PC-9 (cell line): ENCODE measurements around the gene ZNF787. TPM values are rescaled to one million over a fixed set of nuclear protein-coding genes. Genes with fewer than 3 reads are reported as not detected.

Experiments used
- BruUV-seq: library from RNA; stranded (reverse); fragments of 400-500 nt; replicated peaks from 2 replicates; lab custom pipeline; 2021; lab: Mats Ljungman, UMichigan
- CTCF ChIA-PET: fragments of 300-600 bp; sonication (Branson Sonifier 250); formaldehyde crosslinking; loops from one replicate; lab custom pipeline; 2022; ENCODE audit warnings: antibody characterized with exemption; lab: Charles Lee
- POLR2A ChIA-PET: fragments of 300-600 bp; sonication (Branson Sonifier 250); formaldehyde crosslinking; loops from one replicate; lab custom pipeline; 2022; ENCODE audit warnings: antibody characterized with exemption; ENCODE audit not compliant: unreplicated experiment; lab: Charles Lee
- DNase-seq, 2 experiments: peaks; one replicate each; pipeline versions ENCODE4 v3.0.0 to v3.0.0-alpha.2; 2015 to 2022; ENCODE audit warnings: mixed read lengths in 1 of 2
- H2AFZ ChIP-seq: fragments of 200-600 bp; sonication (generic); 2 replicates; pipeline ENCODE4 v1.8.1; 2017; ENCODE audit warnings: antibody characterized with exemption
- H3F3A ChIP-seq: fragments of 200-600 bp; sonication (generic); 2 replicates; pipeline ENCODE4 v1.8.1; 2017; ENCODE audit warnings: antibody characterized with exemption, mild to moderate bottlenecking, low read depth; ENCODE audit not compliant: insufficient read depth
- H3K27ac ChIP-seq: fragments of 200-600 bp; sonication (generic); 2 replicates; pipeline ENCODE4 v1.6.1; 2016; ENCODE audit warnings: mixed run types
- H3K27me3 ChIP-seq: fragments of 200-600 bp; sonication (generic); 2 replicates; pipeline ENCODE4 v1.6.1; 2016; ENCODE audit warnings: low read depth, mixed run types; ENCODE audit not compliant: insufficient read depth
- H3K36me3 ChIP-seq: fragments of 200-600 bp; sonication (generic); 2 replicates; pipeline ENCODE4 v1.6.1; 2016; ENCODE audit warnings: low read depth, mixed run types
- H3K4me1 ChIP-seq: fragments of 200-600 bp; sonication (generic); replicated peaks from 2 replicates; pipeline ENCODE4 v1.6.1; 2016; ENCODE audit warnings: mixed run types; ENCODE audit not compliant: insufficient read depth
- H3K4me2 ChIP-seq: fragments of 200-600 bp; sonication (generic); 2 replicates; pipeline ENCODE4 v1.6.1; 2017; ENCODE audit warnings: mixed run types
- H3K4me3 ChIP-seq: fragments of 200-600 bp; sonication (generic); 2 replicates; pipeline ENCODE4 v1.6.1; 2016; ENCODE audit warnings: mixed run types
- H3K79me2 ChIP-seq: fragments of 200-600 bp; sonication (generic); 2 replicates; pipeline ENCODE4 v1.6.1; 2017; ENCODE audit warnings: low read depth, mixed run types
- H3K9me2 ChIP-seq: fragments of 200-600 bp; sonication (generic); 2 replicates; pipeline ENCODE4 v1.8.1; 2017; ENCODE audit warnings: mild to moderate bottlenecking; ENCODE audit not compliant: insufficient read depth
- H3K9me3 ChIP-seq: fragments of 200-600 bp; sonication (generic); 2 replicates; pipeline ENCODE4 v1.8.1; 2016; ENCODE audit warnings: low read depth; ENCODE audit not compliant: insufficient read depth
- H4K20me1 ChIP-seq: fragments of 200-600 bp; sonication (generic); 2 replicates; pipeline ENCODE4 v1.8.1; 2017; ENCODE audit not compliant: insufficient read depth
- EZH2 ChIP-seq: fragments of 200-600 bp; sonication (generic); IDR thresholded peaks from 2 replicates; pipeline ENCODE4 v1.8.0; 2017; ENCODE audit warnings: antibody characterized with exemption, low read depth
- intact Hi-C: fragments of 100-400 bp; cut with micrococcal nuclease; formaldehyde crosslinking; loops from one replicate; pipeline ENCODE4 v1.10.0; 2022; ENCODE audit not compliant: unreplicated experiment
- total RNA-seq: library from RNA; stranded (reverse); gene quantifications from 2 replicates; pipeline ENCODE4 v1.2.3, GENCODE V29; 2021
- TF ChIP-seq, protein P1 (sequence below): fragments of 200-600 bp; sonication (generic); conservative IDR thresholded peaks from 2 replicates; pipeline ENCODE4 v1.6.1; 2017; ENCODE audit warnings: mixed run types, antibody characterized with exemption, mild to moderate bottlenecking, moderate library complexity

The ZNF787 gene
- total RNA-seq, 1 experiment from 2014 or later, result 51.4 TPM

DNA sequence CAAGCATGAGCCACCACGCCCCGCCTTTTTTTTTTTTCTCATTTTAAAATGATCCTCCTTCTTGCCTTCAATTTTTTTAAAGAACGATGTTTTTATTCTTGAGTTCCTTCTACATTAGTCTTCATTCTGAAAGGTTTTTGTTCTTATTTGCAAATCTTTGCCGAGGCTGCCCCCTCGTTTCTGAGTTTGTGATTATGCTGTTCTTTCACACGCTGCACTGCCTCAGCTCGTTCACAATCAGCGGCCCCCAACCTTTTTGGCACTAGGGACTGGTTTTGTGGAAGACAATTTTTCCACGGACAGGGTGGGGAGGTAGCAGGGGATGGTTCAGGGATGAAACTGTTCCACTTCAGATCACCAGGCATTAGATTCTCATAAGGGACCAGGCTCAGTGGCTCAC lies 26.6 kb downstream of the ZNF787 start:
- ChIA-PET CTCF (no interaction called here), POLR2A (no interaction called here)
- Histone ChIP-seq H2AFZ (no peak overlapping the region), H3K79me2 (peaks cover 57% of the 10 kb centered on the region), H3K4me3 (no peak overlapping the region), H3F3A (peaks cover 44% of the 10 kb centered on the region), H3K36me3 (no peaks in the 10 kb centered on the region; the same call in 1 of the 2 replicates), H4K20me1 (peaks cover 50% of the 10 kb centered on the region), H3K4me1 (peaks cover 38% of the 10 kb centered on the region), H3K27ac (0 out of 2 replicates have a peak overlapping the region, but pooled peaks have one; percentile 23), H3K9me2 (no peaks in the 10 kb centered on the region), H3K4me2 (no peak overlapping the region), H3K9me3 (no peaks in the 10 kb centered on the region), H3K27me3 (no peaks in the 10 kb centered on the region)
- TF ChIP-seq, protein P1, sequence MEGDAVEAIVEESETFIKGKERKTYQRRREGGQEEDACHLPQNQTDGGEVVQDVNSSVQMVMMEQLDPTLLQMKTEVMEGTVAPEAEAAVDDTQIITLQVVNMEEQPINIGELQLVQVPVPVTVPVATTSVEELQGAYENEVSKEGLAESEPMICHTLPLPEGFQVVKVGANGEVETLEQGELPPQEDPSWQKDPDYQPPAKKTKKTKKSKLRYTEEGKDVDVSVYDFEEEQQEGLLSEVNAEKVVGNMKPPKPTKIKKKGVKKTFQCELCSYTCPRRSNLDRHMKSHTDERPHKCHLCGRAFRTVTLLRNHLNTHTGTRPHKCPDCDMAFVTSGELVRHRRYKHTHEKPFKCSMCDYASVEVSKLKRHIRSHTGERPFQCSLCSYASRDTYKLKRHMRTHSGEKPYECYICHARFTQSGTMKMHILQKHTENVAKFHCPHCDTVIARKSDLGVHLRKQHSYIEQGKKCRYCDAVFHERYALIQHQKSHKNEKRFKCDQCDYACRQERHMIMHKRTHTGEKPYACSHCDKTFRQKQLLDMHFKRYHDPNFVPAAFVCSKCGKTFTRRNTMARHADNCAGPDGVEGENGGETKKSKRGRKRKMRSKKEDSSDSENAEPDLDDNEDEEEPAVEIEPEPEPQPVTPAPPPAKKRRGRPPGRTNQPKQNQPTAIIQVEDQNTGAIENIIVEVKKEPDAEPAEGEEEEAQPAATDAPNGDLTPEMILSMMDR, result no peak
- no peak for TF ChIP-seq EZH2
- no peak for DNase-seq
- intact Hi-C loops, result no loop called here
- no TSS peak for BruUV-seq

DNA sequence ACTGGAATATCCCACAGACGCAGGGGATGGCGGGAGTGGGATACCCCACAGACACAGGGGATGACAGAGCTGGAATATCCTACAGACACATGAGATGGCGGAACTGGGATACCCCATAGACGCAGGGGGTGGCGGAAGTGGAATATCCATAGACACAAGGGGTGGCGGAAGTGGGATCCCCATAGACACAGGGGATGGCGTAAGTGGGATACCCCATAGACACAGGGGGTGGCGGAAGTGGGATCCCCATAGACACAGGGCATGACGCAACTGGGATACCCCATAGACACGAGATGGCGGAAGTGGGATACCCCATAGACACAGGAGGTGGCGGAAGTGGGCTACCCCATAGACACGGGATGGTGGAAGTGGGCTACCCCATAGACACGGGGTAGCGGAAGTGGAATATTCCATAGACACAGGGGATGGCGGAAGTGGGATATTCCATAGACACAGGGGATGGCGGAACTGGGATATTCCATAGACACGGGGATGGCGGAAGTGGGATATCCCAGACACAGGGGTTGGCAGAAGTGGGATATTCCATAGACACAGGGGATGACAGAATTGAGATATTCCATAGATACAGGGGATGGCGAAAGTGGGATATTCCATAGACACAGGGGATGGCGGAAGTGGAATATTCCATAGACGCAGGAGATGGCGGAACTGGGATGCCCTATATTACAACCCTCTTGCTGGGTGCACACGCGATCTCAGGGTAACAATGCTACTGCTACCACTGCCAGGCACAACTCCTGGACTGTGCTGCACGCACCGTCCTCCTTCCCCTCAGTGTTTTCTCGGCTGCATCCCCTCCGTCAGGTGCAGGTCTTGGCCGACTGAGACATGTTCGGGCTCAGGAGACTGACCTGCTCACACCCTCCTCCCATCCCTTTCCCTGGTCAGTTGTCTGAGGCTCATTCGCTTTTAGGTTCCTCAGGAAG lies 28.1 kb downstream of the ZNF787 start:
- POLR2A ChIA-PET, result no interaction called here
- TF ChIP-seq EZH2, result no peak
- TF ChIP-seq, protein P1, result no peak
- intact Hi-C loops, result no loop called here
- CTCF ChIA-PET, result no interaction called here
- peaks cover 51% of the 10 kb centered on the region for H4K20me1 ChIP-seq
- no peak overlapping the region for H2AFZ ChIP-seq
- H3K4me3 ChIP-seq, result peak overlapping the region; percentile 64
- no peaks in the 10 kb centered on the region for H3K9me2 ChIP-seq
- BruUV-seq, result no TSS peak
- peaks cover 63% of the 10 kb centered on the region for H3K79me2 ChIP-seq
- H3K27me3 ChIP-seq, result no peaks in the 10 kb centered on the region
- peak overlapping the region; percentile 91 for H3K4me2 ChIP-seq
- peaks cover 44% of the 10 kb centered on the region for H3F3A ChIP-seq
- H3K9me3 ChIP-seq, result no peaks in the 10 kb centered on the region
- H3K27ac ChIP-seq, result peak overlapping the region; percentile 100
- no peak for DNase-seq
- H3K4me1 ChIP-seq, result peaks cover 39% of the 10 kb centered on the region
- H3K36me3 ChIP-seq, result no peaks in the 10 kb centered on the region; the same call in 1 of the 2 replicates

DNA sequence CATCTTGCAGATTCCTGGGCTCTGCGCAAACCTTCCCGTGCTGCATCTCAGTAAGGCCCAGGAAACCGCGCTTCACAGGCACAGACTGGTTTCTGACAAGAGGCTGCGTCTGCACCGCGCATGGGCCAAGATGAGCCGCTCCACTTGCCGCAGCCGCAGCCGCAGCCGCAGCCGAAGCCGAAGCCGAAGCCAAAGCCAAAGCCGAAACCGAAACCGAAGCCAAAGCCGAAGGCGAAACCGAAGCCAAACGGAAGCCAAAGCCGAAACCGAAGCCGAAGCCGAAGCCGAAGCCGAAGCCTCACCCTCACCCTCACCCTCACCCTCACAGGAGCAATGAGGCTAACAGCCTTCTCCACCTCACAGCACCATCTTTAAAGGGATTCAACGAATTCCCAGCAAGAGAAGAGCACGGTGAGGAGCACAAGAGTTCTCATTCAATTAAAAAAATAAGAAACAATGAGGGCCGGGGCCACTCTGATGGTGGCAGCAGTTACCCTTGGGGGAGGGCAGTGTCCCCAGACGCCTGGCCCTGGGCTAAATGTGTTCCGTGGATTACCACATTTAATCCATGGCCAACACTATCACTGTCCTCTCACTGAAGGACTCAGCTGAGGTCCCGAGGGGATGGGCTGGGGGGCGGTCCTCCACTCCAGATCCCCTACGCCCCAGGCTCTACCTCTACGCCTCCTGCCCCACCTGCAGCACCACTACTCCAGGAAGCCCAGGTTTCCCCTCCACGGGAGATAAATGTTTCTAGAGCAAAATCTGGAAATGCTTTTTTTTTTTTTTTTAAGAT lies 29.1 kb downstream of the ZNF787 start:
- Histone ChIP-seq H3K27ac (peak overlapping the region; percentile 100), H3K4me3 (peak overlapping the region; percentile 64), H2AFZ (no peak overlapping the region), H3K9me2 (no peaks in the 10 kb centered on the region), H3K27me3 (no peaks in the 10 kb centered on the region), H3F3A (peaks cover 44% of the 10 kb centered on the region), H3K9me3 (no peaks in the 10 kb centered on the region), H4K20me1 (peaks cover 50% of the 10 kb centered on the region), H3K79me2 (peaks cover 63% of the 10 kb centered on the region), H3K36me3 (no peaks in the 10 kb centered on the region; the same call in 1 of the 2 replicates), H3K4me1 (peaks cover 39% of the 10 kb centered on the region), H3K4me2 (peak overlapping the region; percentile 91)
- TF ChIP-seq, protein P1, result no peak
- no peak for TF ChIP-seq EZH2
- ChIA-PET POLR2A (no interaction called here), CTCF (interaction anchor here (0.9 to 1.4 kb wide), 2 partner anchors 80 to 242 kb away, joined by 4 to 5 read pairs; no protein-coding TSS in a partner anchor)
- intact Hi-C loops, result loop anchor here (1.0 kb wide), 3 partner anchors 29 to 222 kb away; partner anchors contain the start of genes ZNF787 and ZSCAN5A
- DNase-seq, result peak; percentile 45 to 80
- TSS peak; percentile 70 for BruUV-seq
